ENCODE measurements around the gene MAN2A2. TPM values are rescaled to one million over a fixed set of nuclear protein-coding genes. Genes with fewer than 3 reads are reported as not detected.
A peak's percentile ranks its signal among the peaks of the same experiment; 100 is the strongest.

MAN2A2 gene
- total RNA-seq, 5 donors from 2014 or later (not counting 1 experiment from before 2014, with no cell fraction given), result 119 to 158 (median 142) TPM

- DNase-seq (no peak), ATAC-seq (replicated peaks in 1 of 4) (no peak)
- H3K36me3 ChIP-seq (ENCODE audit: control insufficient read depth in 2 of 2, extremely low read depth in 1 of 2, insufficient read depth in 1 of 2, low read length in 1 of 2), result peaks cover 41 to 73% of the 10 kb centered on the region in 2 donors
- no peak overlapping the region for H3K27ac ChIP-seq (ENCODE audit: low read length)
- H3K9me3 ChIP-seq, result no peaks in the 10 kb centered on the region
- 97% methylated on average over 17 of the region's 18 CpGs for WGBS (ENCODE audit: insufficient coverage)
- Mint-ChIP-seq H3K36me3 (peaks cover 38% of the 10 kb centered on the region), H3K9me3 (no peaks in the 10 kb centered on the region), H3K27me3 (no peaks in the 10 kb centered on the region), H3K4me3 (no peak overlapping the region), H3K27ac (no peak overlapping the region), H3K4me1 (no peaks in the 10 kb centered on the region)
- H3K4me1 ChIP-seq (ENCODE audit: control insufficient read depth in 1 of 2, extremely low read depth in 1 of 2, insufficient read depth in 2 of 2, low read length in 2 of 2), result no peaks in the 10 kb centered on the region
- CTCF ChIA-PET, result interaction anchor here in 1 of 2 donors (0.8 kb wide), 1 partner anchor 12 kb away, joined by 3 read pairs; the partner anchor contains the start of gene UNC45A
- H3K27me3 ChIP-seq (replicated peaks in 1 of 2; ENCODE audit: control insufficient read depth in 2 of 2, extremely low read depth in 1 of 2, insufficient read depth in 2 of 2, low read length in 1 of 2), result no peaks in the 10 kb centered on the region
- POLR2A ChIA-PET, result no interaction called here
- H3K4me3 ChIP-seq (ENCODE audit: control insufficient read depth in 1 of 2, extremely low read depth in 1 of 2, low read length in 1 of 2), result no peak overlapping the region
Measured at GRCh38 chr15:90947577-90948357, 44.7 kb downstream of the MAN2A2 start.

DNA sequence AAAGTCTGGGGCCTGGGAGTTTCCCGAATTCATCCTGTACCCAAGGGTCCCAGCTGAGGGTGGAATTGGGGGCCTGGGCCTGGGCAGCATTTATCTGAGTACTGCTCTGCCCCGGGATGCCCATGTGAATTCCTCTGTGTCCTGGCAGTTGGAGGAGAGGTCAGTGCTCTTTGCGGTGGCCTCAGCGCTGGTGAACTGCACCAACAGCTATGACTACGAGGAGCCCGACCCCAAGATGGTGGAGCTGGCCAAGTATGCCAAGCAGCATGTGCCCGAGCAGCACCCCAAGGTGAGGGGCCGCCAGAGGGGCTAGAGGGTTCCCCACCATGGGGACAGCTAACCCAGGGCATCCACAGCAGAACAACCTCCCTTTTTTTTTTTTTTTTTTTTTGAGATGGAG lies 45.4 kb downstream of the MAN2A2 start:
- CTCF ChIA-PET, result interaction anchor here in 1 of 2 donors (1.1 kb wide), 1 partner anchor 9 kb away, joined by 3 read pairs; no protein-coding TSS in a partner anchor
- Mint-ChIP-seq H3K4me1 (no peaks in the 10 kb centered on the region), H3K36me3 (peaks cover 37% of the 10 kb centered on the region), H3K27me3 (no peaks in the 10 kb centered on the region), H3K4me3 (no peak overlapping the region), H3K9me3 (no peaks in the 10 kb centered on the region), H3K27ac (no peak overlapping the region)
- no peak overlapping the region for H3K4me3 ChIP-seq (ENCODE audit: control insufficient read depth in 1 of 2, extremely low read depth in 1 of 2, low read length in 1 of 2)
- no peaks in the 10 kb centered on the region for H3K27me3 ChIP-seq (replicated peaks in 1 of 2; ENCODE audit: control insufficient read depth in 2 of 2, extremely low read depth in 1 of 2, insufficient read depth in 2 of 2, low read length in 1 of 2)
- no peaks in the 10 kb centered on the region for H3K9me3 ChIP-seq
- ATAC-seq (replicated peaks in 1 of 4) (no peak), DNase-seq (no peak)
- H3K4me1 ChIP-seq (ENCODE audit: control insufficient read depth in 1 of 2, extremely low read depth in 1 of 2, insufficient read depth in 2 of 2, low read length in 2 of 2), result no peaks in the 10 kb centered on the region
- peaks cover 41 to 72% of the 10 kb centered on the region in 2 donors for H3K36me3 ChIP-seq (ENCODE audit: control insufficient read depth in 2 of 2, extremely low read depth in 1 of 2, insufficient read depth in 1 of 2, low read length in 1 of 2)
- no peak overlapping the region for H3K27ac ChIP-seq (ENCODE audit: low read length)
- 96% methylated on average over 5 of the region's 8 CpGs for WGBS (ENCODE audit: insufficient coverage)
- POLR2A ChIA-PET, result interaction anchor here in 1 of 2 donors (0.7 kb wide), 1 partner anchor 11 kb away, joined by 12 read pairs; no protein-coding TSS in a partner anchor

DNA sequence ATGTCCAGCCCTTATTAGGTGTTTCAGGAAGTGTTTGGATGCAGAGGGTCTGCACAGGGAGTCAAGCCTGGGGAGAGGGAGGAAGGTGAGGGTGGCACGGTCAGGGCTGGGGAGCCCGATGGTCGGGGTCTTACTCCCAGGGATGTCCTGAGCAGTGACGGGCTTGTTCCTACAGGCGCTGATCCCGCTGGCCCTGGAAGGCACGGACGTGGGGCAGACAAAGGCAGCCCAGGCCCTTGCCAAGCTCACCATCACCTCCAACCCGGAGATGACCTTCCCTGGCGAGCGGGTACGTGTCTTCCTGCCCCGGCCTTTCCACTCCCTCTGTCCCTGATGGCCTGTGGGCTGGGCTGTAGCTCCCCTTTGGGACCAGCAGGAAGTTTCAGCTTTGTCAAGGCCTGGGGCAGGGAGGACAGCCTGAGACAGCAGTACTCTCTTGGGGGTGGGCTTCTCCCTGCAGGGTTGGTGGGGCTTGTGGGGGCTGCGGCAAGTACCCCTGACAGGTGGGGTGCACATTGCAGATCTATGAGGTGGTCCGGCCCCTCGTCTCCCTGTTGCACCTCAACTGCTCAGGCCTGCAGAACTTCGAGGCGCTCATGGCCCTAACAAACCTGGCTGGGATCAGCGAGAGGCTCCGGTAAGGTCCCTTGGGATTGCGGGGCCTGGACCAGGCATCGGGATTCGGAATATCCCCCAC lies 47.0 kb downstream of the MAN2A2 start:
- Histone ChIP-seq H3K27me3 (replicated peaks in 1 of 2; ENCODE audit: control insufficient read depth in 2 of 2, extremely low read depth in 1 of 2, insufficient read depth in 2 of 2, low read length in 1 of 2) (no peaks in the 10 kb centered on the region), H3K4me1 (ENCODE audit: control insufficient read depth in 1 of 2, extremely low read depth in 1 of 2, insufficient read depth in 2 of 2, low read length in 2 of 2) (peaks cover under 1 to 8% of the 10 kb centered on the region in 2 experiments), H3K9me3 (no peaks in the 10 kb centered on the region), H3K36me3 (ENCODE audit: control insufficient read depth in 2 of 2, extremely low read depth in 1 of 2, insufficient read depth in 1 of 2, low read length in 1 of 2) (peaks cover 33 to 58% of the 10 kb centered on the region in 2 donors), H3K27ac (ENCODE audit: low read length) (no peak overlapping the region), H3K4me3 (ENCODE audit: control insufficient read depth in 1 of 2, extremely low read depth in 1 of 2, low read length in 1 of 2) (no peak overlapping the region)
- POLR2A ChIA-PET, result interaction anchor here in 1 of 2 donors (0.5 kb wide), 1 partner anchor 434 kb away, joined by 6 read pairs; no protein-coding TSS in a partner anchor
- DNase-seq (no peak), ATAC-seq (replicated peaks in 1 of 4) (no peak)
- H3K27ac Mint-ChIP-seq, result no peak overlapping the region
- peaks cover 0 to 5% (median 2%) of the 10 kb centered on the region in 3 donors for H3K4me1 Mint-ChIP-seq
- no peaks in the 10 kb centered on the region for H3K9me3 Mint-ChIP-seq
- H3K4me3 Mint-ChIP-seq, result no peak overlapping the region
- CTCF ChIA-PET, result interaction anchor here in 1 of 2 donors (0.6 kb wide), 1 partner anchor 43 kb away, joined by 3 read pairs; no protein-coding TSS in a partner anchor
- H3K27me3 Mint-ChIP-seq, result no peaks in the 10 kb centered on the region
- peaks cover 38% of the 10 kb centered on the region for H3K36me3 Mint-ChIP-seq
- WGBS (ENCODE audit: insufficient coverage), result 96% methylated on average over 16 of the region's 23 CpGs

DNA sequence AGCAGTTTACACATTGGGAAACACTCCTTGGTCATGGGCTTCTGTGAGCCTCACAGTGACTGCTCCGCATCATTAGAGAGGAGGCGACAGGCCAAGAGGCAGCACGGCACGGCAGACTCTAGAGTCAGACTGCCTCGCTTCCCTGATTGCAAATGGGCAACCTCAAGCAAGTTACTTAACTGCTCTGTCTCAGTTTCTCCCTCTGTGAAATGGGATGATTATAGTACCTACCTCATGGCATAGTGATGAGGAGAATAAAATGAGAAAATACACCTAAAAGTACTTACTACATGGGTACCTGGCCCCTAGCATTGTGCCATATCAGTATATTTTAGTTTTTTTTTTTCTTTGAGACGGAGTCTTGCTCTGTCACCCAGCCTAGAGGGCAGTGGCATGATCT lies 47.6 kb downstream of the MAN2A2 start:
- Mint-ChIP-seq H3K27me3 (no peaks in the 10 kb centered on the region), H3K27ac (no peak overlapping the region), H3K4me1 (peaks cover 0 to 8% (median 5%) of the 10 kb centered on the region in 3 donors), H3K36me3 (peaks cover 38% of the 10 kb centered on the region), H3K9me3 (no peaks in the 10 kb centered on the region), H3K4me3 (no peak overlapping the region)
- 80% methylated on average over 1 of the region's 6 CpGs for WGBS (ENCODE audit: insufficient coverage)
- ATAC-seq (replicated peaks in 1 of 4) (no peak), DNase-seq (no peak)
- no peak overlapping the region for H3K4me3 ChIP-seq (ENCODE audit: control insufficient read depth in 1 of 2, extremely low read depth in 1 of 2, low read length in 1 of 2)
- CTCF ChIA-PET, result no interaction called here
- POLR2A ChIA-PET, result no interaction called here
- H3K36me3 ChIP-seq (ENCODE audit: control insufficient read depth in 2 of 2, extremely low read depth in 1 of 2, insufficient read depth in 1 of 2, low read length in 1 of 2), result peaks cover 29 to 57% of the 10 kb centered on the region in 2 donors
- no peaks in the 10 kb centered on the region for H3K9me3 ChIP-seq
- H3K27ac ChIP-seq (ENCODE audit: low read length), result no peak overlapping the region
- peaks cover 5 to 14% of the 10 kb centered on the region in 2 experiments for H3K4me1 ChIP-seq (ENCODE audit: control insufficient read depth in 1 of 2, extremely low read depth in 1 of 2, insufficient read depth in 2 of 2, low read length in 2 of 2)
- H3K27me3 ChIP-seq (replicated peaks in 1 of 2; ENCODE audit: control insufficient read depth in 2 of 2, extremely low read depth in 1 of 2, insufficient read depth in 2 of 2, low read length in 1 of 2), result no peaks in the 10 kb centered on the region

DNA sequence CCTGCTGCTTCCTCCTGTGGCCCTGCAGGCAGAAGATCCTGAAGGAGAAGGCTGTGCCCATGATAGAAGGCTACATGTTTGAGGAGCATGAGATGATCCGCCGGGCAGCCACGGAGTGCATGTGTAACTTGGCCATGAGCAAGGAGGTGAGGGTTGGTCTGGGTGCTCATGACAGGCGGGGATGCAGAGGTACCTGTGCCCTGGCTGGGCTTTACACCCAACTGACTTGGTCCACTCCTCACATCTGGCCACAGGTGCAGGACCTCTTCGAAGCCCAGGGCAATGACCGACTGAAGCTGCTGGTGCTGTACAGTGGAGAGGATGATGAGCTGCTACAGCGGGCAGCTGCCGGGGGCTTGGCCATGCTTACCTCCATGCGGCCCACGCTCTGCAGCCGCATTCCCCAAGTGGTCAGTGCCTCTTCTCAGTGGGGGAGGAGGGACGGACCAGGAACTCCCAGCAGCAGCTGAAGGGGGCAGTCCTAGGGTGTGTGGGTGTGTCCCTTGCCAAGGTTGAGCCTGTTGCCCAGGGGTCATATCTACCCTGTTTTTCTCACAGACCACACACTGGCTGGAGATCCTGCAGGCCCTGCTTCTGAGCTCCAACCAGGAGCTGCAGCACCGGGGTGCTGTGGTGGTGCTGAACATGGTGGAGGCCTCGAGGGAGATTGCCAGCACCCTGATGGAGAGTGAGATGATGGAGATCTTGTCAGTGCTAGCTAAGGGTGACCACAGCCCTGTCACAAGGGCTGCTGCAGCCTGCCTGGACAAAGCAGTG lies 50.0 kb downstream of the MAN2A2 start:
- no peaks in the 10 kb centered on the region for H3K9me3 ChIP-seq
- peaks cover 25 to 39% of the 10 kb centered on the region in 2 donors for H3K36me3 ChIP-seq (ENCODE audit: control insufficient read depth in 2 of 2, extremely low read depth in 1 of 2, insufficient read depth in 1 of 2, low read length in 1 of 2)
- H3K27me3 ChIP-seq (replicated peaks in 1 of 2; ENCODE audit: control insufficient read depth in 2 of 2, extremely low read depth in 1 of 2, insufficient read depth in 2 of 2, low read length in 1 of 2), result no peaks in the 10 kb centered on the region
- ChIA-PET CTCF (interaction anchor here (2.3 to 3.7 kb wide), 2 partner anchors 21 kb away, joined by 11 to 27 read pairs; partner anchors contain the start of gene HDDC3 (in 2 of the 2)), POLR2A (no interaction called here)
- H3K4me1 ChIP-seq (ENCODE audit: control insufficient read depth in 1 of 2, extremely low read depth in 1 of 2, insufficient read depth in 2 of 2, low read length in 2 of 2), result peaks cover 11 to 27% of the 10 kb centered on the region in 2 experiments
- no peak overlapping the region for H3K27ac ChIP-seq (ENCODE audit: low read length)
- no peak overlapping the region for H3K4me3 ChIP-seq (ENCODE audit: control insufficient read depth in 1 of 2, extremely low read depth in 1 of 2, low read length in 1 of 2)
- H3K27me3 Mint-ChIP-seq, result no peaks in the 10 kb centered on the region
- no peak overlapping the region for H3K27ac Mint-ChIP-seq
- peaks cover 24% of the 10 kb centered on the region for H3K36me3 Mint-ChIP-seq
- H3K9me3 Mint-ChIP-seq, result no peaks in the 10 kb centered on the region
- DNase-seq, result no peak
- H3K4me1 Mint-ChIP-seq, result peaks cover 0 to 20% (median 16%) of the 10 kb centered on the region in 3 donors
- H3K4me3 Mint-ChIP-seq, result peak overlapping the region; percentile 28 to 77 (median 44)
- no peak for ATAC-seq (replicated peaks in 1 of 4)
- 97% methylated on average over 11 of the region's 14 CpGs for WGBS (ENCODE audit: insufficient coverage)

Measured in T-cell (primary cell).